AG04449 (cell line): ENCODE results near the gene NDUFS8.

Experiments
- CTCF ChIA-PET: fragments of 350-600 bp; formaldehyde crosslinking; extraction: SDS; loops from one replicate; lab custom pipeline; 2021; ENCODE audit warnings: antibody characterized with exemption; lab: Yijun Ruan, JAX
- POLR2A ChIA-PET: fragments of 400-600, 350-600 bp; formaldehyde crosslinking; extraction: SDS; loops from one replicate; lab custom pipeline; 2020; ENCODE audit warnings: antibody characterized with exemption, inconsistent platforms; lab: Yijun Ruan, JAX
- DNase-seq: peaks from one replicate; pipeline ENCODE4 v3.0.0-alpha.2; 2010; ENCODE audit warnings: low read depth, low spot score
- H3K4me3 ChIP-seq: 2 replicates; pipeline ENCODE4 v1.5.1; 2011; ENCODE audit warnings: low read depth, mild to moderate bottlenecking, control low read depth, low read length
- TF ChIP-seq, protein P1 (sequence below): IDR thresholded peaks from one replicate; pipeline ENCODE4 v1.5.1; 2011; ENCODE audit warnings: mild to moderate bottlenecking, moderate library complexity, low read length, control low read depth, inconsistent platforms; ENCODE audit not compliant: insufficient read depth; ENCODE audit errors: missing control alignments

NDUFS8 gene

DNA sequence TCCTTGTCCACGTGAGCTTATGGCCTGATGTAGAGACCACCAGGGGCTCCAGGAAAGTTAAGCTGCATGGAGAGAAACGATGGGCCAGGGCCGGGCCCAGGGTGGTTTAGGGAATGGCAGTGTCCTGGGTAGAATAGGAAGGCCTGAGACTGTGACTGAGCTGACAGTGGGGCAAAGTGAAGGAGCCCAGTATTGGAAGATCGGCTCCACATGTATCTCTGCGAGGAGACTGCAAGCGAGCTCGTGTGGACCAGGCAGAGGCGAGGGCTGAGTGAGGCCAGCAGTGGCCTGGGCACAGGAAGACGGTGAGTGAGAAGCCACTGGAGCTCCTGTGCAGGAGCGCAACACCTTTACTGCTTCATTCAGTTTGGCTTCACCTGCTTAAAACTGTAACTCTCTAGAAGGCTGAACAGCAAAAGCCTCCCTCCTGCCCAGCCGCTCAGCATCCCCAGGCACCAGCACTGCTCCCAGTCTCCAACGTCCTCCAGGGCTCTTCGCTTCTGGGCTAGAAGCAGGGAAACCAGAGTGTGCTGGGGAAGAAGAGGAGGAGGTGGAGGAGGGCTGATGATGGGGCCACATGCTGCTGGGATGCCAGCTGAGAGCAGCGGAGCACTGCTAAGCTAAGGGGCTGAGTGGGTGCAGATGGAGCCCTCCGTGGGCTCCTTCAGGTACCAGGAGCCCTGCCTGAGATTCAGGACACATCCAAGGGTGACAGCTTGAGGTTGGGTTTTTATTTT lies 21.8 kb downstream of the NDUFS8 start:
- no peak for DNase-seq
- CTCF ChIA-PET: interaction anchor here (1.6 kb wide), 1 partner anchor 9 kb away, joined by 5 read pairs; no protein-coding TSS in a partner anchor

DNA sequence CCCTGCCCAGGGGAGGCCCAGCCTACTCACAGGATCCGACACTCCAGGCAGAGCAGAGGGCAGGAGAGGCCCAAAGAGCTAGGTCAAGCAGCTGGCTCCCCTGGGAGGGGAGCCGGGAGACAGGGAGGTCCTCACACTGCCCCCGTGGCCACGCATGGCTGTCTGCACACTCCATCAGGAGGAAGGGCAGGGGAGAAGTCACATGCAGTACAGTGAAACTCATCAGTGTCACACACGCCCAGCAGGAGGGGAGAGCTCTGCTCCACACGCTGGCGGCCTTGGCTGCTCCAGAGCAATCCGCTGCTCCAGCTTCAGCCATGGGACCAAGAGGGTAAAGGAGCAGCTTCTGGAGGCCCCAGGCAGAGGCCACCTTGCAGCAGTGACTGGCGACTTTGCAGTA lies 22.6 kb downstream of the NDUFS8 start:
- CTCF ChIA-PET: interaction anchor here (1.6 kb wide), 1 partner anchor 10 kb away, joined by 5 read pairs; no protein-coding TSS in a partner anchor
- POLR2A ChIA-PET: interaction anchor here (3.9 kb wide), 1 partner anchor 10 kb away, joined by 17 read pairs; no protein-coding TSS in a partner anchor
- DNase-seq: no peak
- TF ChIP-seq, protein P1, sequence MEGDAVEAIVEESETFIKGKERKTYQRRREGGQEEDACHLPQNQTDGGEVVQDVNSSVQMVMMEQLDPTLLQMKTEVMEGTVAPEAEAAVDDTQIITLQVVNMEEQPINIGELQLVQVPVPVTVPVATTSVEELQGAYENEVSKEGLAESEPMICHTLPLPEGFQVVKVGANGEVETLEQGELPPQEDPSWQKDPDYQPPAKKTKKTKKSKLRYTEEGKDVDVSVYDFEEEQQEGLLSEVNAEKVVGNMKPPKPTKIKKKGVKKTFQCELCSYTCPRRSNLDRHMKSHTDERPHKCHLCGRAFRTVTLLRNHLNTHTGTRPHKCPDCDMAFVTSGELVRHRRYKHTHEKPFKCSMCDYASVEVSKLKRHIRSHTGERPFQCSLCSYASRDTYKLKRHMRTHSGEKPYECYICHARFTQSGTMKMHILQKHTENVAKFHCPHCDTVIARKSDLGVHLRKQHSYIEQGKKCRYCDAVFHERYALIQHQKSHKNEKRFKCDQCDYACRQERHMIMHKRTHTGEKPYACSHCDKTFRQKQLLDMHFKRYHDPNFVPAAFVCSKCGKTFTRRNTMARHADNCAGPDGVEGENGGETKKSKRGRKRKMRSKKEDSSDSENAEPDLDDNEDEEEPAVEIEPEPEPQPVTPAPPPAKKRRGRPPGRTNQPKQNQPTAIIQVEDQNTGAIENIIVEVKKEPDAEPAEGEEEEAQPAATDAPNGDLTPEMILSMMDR: no peak
- H3K4me3 ChIP-seq: no peak overlapping the region

More for the DNA sequence above, 21.8 kb downstream of the NDUFS8 start:
- TF ChIP-seq, protein P1: no peak
- POLR2A ChIA-PET: interaction anchor here (0.6 to 3.9 kb wide), 3 partner anchors 9 to 15 kb away, joined by 3 to 17 read pairs (median 3); partner anchors contain the start of gene TCIRG1
- H3K4me3 ChIP-seq: no peak overlapping the region

DNA sequence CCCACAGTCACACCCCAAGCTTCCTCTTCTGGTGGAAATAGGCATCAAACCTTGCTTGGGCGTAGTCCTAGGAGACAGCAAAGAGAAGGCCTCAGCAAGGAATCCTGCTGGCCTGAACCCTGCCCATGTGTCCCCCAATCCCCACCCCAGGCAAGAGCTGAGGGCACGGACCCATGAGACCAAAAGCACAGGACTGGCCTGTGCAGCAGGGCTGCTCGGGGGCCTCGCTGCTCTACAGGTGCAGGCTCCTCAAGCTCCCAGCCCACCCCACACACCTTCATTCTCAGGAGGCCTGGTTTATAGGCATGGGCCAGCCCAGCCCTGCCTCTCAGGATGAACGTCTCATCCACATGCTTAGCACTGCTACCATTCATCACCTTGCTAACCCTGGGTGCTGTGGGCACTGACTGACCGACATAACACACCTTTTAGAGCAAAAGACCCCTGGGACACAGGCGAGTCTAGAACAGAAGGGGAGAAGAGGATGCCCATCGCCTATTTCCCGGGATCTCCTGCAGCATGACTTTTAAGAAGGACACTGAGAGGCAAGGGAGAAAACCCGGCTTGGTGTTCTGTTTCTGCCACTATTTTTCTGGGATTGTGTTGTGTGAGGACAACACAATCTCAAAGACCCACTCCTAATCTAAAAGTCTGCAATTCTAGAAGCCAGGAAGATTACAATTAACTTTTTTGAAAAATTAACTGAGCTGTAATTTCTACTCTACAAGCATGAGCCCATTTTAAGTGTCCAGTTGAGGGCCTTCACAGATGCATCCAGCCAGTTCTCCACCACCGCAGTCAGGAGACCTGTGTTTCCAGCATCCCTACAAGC lies 23.7 kb downstream of the NDUFS8 start:
- TF ChIP-seq, protein P1: no peak

GRCh38 chr11:68056317-68057285 lies 26.1 kb downstream of the NDUFS8 start:
- TF ChIP-seq, protein P1: no peak
- DNase-seq: no peak
- no peak overlapping the region for H3K4me3 ChIP-seq
- POLR2A ChIA-PET: no interaction called here
- CTCF ChIA-PET: no interaction called here

More for the DNA sequence above, 23.7 kb downstream of the NDUFS8 start:
- DNase-seq: no peak
- ChIA-PET POLR2A (interaction anchor here (3.9 kb wide), 1 partner anchor 11 kb away, joined by 17 read pairs; no protein-coding TSS in a partner anchor), CTCF (interaction anchor here (1.2 kb wide), 1 partner anchor 11 kb away, joined by 4 read pairs; no protein-coding TSS in a partner anchor)
- no peak overlapping the region for H3K4me3 ChIP-seq

DNA sequence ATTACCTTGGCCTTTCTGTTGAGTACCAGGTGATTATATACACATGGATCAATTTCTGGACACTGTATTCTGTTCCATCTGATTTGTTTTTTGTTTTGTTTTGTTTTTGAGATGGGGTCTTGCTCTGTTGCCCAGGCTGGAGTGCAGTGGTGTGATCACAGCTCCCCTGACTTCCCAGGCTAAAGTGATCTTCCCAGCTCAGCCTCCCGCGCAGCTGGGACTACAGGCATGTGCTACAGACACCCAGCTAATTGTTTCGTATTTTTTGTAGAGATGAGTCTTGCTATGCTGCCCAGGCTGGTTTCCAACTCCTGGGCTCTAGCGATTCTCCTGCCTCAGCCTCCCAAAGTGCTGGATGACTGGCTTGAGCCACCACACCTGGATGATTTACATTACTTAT lies 27.3 kb downstream of the NDUFS8 start:
- no peak overlapping the region for H3K4me3 ChIP-seq
- TF ChIP-seq, protein P1: no peak
- ChIA-PET POLR2A (no interaction called here), CTCF (no interaction called here)
- DNase-seq: no peak
